HG03469 (cell line): ENCODE results near the gene MAML1.
"Not testable (repeated sequence)": the region's sequence is repeated elsewhere in the genome, so short reads cannot be mapped to it uniquely, and the experiment has no call there.

ENCODE experiments used
- ATAC-seq: cut with Tn5 transposase; IDR thresholded peaks from one replicate; pipeline ENCODE4 v1.9.1; 2021; ENCODE audit warnings: mild to moderate bottlenecking, moderate library complexity, moderate number of reproducible peaks; ENCODE audit not compliant: unreplicated experiment

Gene MAML1, protein sequence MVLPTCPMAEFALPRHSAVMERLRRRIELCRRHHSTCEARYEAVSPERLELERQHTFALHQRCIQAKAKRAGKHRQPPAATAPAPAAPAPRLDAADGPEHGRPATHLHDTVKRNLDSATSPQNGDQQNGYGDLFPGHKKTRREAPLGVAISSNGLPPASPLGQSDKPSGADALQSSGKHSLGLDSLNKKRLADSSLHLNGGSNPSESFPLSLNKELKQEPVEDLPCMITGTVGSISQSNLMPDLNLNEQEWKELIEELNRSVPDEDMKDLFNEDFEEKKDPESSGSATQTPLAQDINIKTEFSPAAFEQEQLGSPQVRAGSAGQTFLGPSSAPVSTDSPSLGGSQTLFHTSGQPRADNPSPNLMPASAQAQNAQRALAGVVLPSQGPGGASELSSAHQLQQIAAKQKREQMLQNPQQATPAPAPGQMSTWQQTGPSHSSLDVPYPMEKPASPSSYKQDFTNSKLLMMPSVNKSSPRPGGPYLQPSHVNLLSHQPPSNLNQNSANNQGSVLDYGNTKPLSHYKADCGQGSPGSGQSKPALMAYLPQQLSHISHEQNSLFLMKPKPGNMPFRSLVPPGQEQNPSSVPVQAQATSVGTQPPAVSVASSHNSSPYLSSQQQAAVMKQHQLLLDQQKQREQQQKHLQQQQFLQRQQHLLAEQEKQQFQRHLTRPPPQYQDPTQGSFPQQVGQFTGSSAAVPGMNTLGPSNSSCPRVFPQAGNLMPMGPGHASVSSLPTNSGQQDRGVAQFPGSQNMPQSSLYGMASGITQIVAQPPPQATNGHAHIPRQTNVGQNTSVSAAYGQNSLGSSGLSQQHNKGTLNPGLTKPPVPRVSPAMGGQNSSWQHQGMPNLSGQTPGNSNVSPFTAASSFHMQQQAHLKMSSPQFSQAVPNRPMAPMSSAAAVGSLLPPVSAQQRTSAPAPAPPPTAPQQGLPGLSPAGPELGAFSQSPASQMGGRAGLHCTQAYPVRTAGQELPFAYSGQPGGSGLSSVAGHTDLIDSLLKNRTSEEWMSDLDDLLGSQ

DNA sequence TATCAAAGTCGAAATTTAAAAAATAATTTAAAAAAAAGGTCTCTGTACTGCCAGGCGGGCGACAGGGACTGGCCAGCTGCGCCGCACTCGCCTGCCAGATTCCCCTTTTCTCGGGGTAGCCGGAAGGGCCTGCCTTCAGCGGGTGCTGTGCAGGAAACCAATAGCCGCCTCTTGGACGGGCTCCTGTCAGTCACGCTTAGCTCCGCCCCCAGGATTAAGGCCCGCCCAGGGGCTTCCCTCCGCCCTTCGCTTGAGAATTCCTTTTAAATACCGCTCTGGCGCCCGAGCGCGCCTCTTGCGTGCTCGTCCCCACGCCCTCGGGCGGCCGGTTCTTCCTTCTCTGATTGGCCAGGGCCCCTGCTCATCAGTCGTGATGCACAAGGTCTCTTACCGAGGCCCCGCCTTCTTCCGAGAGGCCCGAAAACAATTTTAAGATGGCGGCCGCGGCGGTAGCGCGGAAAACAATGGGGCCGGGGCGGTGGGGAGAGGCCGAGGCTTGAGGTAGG, at the start of gene MAML1:
TSS of gene MAML1 (plus strand) at position 411 of the 506 bp plus-strand sequence. CDS start 291 bp downstream, outside the sequence.
- peak; percentile 89 for ATAC-seq

DNA sequence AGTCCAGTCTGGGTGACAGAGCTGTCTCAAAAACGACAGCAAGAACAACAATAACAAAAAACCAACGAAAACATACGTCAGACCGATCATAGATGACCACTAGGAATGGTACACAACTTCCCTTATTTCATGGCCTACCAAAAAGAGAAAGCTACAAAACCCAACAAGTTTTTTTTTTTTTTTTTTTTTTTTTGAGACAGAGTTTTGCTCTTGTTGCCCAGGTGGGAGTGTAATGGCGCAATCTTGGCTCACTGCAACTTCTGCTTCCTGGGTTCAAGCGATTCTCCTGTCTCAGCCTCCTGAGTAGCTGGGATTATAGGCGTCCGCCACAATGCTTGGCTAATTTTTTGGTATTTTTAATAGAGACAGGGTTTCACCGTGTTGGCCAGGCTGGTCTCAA, 43.4 kb upstream of the MAML1 start:
- ATAC-seq: not testable (repeated sequence)

DNA sequence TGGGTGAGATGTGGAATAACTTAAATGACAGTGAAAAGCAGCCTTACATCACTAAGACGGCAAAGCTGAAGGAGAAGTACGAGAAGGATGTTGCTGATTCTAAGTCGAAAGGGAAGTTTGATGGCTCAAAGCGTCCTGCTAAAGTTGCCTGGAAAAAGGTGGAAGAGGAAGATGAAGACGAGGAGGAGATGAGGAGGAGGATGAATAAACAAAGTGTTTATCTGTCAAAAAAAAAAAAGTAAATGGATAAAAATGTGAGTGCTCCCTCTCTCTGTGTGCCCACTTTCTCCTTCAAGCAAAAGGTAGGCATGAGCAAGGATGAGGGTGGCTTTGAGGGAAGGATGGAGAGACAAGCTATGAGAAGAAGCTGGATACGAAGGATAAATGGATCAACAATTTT, 38.1 kb upstream of the MAML1 start:
- no peak for ATAC-seq

DNA sequence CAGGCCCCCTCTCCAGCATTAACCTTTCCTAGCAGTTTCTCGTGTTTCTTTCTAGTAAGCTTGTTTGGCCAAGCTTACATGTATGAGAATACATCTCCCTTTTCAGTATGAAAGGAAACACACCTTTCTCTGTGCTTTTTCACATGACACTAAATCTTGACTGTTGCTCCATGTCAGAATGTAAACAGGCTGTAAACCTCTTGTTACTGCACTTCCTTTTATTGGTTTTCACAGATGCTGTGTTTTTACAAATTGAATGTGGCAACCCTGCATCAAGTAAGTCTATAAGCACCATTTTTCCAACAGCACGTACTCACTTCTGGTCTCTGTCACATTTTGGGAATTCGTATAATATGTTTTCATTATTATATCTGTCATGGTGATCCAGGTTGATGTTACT, 36.0 kb upstream of the MAML1 start:
- ATAC-seq: no peak

DNA sequence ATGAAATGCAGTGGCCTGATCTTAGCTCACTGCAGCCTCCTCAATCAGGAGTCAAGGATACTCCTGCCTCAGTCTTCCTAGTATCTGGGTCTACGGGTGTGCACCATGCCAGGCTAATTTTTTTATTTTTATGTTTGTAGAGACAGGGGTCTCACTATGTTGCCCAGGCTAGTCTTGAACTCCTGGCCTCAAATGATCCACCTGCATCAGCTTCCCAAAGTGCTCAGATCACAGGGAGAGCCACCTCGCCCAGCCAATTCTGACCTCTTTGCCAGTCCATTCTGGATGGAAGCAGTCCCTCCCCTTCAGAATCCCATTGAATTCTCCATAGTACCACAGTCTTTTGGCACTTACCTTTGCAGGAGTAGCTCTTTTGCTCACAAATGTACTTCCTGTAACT, 35.5 kb upstream of the MAML1 start:
- no peak for ATAC-seq

DNA sequence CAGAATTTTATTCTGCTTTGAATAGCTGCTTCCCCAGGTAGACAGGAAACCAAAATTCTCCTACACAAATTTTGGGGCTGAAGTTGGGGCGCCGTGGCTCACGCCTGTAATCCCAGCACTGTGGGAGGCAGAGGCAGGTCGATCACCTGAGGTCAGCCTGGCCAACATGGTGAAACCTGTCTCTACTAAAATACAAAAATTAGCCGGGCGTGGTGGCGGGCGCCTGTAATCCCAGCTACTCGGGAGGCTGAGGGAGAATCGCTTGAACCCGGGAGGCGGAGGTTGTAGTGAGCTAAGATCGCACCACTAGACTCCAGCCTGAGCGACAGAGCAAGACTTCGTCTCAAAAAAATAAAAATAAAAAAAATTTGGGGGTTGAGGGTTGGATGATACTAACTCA, 35.1 kb upstream of the MAML1 start:
- not testable (repeated sequence) for ATAC-seq

DNA sequence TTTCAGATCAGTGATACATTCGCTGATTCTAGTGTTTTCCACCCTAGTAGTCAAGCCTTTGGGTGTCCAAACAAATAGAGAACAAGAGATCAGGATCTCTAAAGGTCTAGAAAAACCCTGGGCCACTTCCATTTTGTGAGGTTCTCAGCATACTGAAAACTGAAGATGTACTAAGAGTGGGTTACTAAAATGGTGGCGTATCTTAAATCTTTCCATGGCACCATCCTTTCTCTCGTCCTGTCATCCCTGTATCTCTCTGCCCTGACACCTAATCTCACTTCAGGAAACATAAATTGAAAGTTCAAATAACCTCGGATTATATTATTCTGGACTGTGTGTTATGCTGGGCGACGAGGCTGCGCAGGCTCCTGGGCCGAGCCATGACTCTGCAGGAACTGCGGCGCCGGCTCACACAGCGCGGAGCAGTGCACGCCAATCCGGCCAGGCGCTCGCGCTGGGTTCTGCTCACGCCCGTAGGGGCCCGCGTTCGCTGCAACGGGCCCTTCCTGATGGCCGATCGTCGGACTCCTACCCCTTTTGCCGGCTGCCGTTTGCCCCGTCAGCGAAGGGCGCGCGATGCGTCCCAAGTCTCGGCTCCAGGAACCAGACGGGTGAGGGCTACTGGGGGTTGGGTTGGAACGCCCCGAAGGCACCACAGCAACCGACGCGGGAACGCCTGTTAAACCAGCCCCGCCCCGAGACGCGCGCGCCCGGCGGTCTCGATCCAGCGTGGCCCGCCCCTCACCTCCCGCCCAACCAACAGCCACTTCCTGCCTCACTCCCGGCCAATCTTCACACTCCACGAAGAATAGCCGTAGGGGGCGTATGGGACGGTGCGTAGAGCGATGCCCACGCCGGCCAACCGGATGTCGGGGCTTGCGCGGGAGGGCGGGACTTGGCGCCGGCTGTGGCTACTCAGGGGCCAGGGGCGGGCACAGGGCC, 34.4 kb upstream of the MAML1 start:
- ATAC-seq: peak; percentile 77

DNA sequence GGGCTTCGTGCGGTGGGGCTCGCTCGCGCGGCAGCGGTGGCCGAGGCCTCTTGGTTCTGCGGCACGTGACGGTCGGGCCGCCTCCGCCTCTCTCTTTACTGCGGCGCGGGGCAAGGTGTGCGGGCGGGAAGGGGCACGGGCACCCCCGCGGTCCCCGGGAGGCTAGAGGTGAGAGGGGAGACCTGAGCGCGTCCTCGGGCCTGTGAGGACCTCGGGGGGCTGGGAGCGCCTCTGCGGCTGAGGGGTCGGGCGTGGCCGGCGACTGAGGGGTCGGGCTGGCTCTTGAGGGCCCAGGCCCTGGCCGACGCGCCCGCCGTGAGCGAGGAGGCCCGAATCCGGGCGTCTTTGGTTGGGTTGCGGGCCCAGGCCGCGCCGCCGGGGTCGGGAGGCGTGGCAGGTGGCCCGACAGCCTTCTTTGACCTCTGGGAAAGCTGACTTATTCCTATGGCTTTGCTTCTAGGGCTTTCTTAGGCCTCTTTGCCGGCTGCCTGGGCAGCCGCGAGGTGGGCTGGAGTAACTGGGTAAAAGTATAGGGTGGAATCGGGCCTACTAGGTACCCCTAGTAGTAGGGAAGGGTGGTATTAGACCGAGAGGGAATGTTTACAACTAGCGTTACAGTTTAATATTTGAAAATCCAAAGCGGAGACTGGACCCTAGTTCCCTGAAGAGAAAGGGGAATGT, 33.5 kb upstream of the MAML1 start, which contains the start of gene CANX:
TSS of gene CANX (plus strand) at position 33 of the 681 bp plus-strand sequence. CDS start 6,715 bp downstream, outside the sequence.
- ATAC-seq: no peak

DNA sequence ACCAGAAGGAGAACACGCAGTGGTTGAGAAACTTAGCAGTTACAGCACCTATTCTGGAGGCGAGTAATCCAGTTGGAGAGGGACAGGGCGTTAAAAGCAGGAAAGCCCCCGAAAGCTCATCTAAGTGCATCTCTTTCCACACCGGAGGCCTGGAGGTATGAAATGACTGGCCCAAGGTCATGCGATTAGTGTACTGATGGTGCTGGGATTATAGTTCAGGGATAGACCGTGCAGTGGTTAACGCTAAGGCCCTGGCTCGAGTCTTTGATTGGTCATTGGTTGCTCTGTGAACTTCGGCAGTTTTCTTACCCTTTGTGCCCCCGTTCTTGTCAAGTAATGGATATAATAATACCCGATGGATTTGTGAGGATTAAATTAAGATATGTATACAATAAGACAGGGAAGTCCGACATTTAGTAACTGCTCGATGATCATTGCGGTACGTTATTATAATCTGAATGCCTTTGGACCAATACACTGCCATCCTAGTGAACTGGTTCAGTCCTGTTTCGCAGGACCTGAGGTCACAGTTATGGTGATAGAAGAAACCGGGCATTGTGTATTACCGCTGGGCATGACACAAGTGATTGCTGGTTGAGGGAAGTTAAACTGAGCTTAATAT, 32.9 kb upstream of the MAML1 start:
- no peak for ATAC-seq

DNA sequence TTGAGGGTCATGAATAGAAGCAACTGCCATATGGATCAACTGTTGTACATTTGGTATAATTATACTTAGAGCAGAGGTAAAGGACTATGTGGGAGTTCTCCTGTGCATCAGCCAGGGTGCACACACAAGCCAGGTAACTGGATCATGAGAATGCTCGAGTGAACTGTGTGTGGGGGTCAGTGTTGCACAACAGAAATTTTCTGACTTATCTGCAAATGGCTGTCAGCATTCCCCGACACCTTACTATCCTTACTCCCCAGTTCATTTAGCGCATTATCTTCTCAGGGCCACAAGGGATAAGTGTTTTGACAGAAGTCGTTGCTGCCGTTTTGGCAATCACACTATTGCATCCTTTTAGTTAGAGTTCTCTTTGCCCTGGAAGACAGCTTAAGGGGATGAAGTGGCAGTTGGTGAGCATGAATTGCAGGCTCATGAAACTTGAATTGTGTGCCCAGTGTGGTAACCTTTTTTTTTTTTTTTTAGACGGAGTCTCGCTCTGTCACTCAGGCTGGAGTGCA, 32.2 kb upstream of the MAML1 start:
- no peak for ATAC-seq

DNA sequence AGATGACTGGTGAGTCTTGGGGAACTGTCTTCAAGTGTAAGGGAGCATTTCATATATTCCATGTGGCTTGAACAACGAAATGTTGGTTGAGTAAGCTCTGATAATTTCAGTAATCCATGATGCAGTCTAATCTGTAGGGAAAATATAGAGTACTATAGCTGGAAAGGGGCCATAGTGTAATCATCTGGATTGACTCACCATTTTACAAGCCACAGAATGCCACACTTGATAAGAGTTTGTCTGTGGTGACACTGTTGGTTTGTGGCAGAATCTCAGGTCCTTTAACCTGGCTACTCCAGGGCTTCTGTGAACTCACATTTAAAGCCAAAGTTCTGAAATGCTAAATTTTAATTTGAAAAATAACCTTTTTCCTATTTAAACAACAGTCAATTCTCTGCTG, 16.3 kb upstream of the MAML1 start:
- ATAC-seq: no peak

DNA sequence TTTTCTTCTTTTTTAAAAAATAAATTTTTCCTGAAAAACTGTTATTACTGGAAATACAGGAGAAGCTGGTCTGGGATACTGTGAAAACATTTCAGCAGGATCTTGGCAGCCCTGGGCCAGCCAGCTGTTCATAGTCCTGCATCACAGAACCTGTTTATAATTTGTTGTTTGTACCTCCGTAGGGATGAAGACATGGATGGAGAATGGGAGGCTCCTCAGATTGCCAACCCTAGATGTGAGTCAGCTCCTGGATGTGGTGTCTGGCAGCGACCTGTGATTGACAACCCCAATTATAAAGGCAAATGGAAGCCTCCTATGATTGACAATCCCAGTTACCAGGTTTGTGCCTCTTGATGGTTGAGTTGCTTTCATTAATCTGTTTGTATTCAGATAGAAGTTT, 12.4 kb upstream of the MAML1 start:
- no peak for ATAC-seq

DNA sequence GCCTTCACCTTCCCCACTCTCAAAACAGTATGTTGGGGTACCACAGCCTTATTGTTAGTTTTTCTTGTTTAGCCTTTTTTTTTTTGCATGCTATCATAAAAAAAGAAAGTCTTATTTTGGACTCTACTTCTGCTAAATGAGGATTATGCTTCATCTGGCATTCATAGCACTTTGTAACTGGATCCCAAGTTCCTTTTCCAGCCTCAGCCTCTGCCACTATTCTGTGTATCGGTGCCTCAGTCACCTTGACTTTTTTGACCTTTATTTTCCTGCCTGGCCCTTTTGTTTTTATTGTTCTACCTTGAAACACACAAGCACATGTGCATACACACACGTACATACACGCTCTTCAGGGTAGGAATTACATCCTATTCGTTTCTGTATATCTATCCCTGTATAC, 8.5 kb upstream of the MAML1 start:
- ATAC-seq: no peak

DNA sequence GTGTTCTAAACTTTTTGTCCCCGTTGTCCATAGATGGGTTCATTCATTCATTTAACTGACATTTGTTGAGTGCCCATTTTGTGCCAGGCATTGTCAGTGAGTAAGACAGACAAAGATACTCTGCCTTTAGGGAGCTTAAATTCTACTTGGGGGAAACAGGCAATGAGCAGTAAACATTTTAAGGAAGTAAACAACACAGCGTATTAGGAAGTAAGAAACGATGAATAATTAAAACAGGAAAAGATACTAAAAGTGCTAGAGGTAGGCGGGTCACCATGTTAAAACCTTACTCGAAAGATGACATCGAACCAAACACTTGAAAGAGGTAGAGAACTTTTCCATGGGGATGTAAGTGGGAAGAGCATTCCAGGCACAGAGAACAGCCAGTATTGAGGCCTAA, 5.5 kb upstream of the MAML1 start:
- ATAC-seq: no peak

DNA sequence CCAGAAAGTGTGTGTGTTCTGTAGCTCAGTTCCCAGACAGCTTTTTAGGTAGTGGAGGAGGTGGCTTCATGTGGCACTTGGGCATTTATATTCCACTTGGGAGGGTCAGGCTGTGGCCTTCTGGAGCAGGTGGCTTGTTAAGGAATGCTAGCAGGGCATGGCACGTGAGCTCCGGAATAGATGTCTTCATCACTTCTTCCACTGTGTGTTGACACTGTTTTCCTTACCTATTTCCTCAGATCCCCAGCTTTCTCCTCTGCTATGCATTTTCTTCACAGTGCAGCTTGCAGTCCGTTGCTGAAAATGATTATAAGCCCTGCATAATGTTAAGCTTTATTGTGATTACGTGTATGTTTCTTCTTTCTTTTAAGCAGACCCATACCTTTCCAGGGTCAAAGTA, 3.3 kb upstream of the MAML1 start:
- ATAC-seq: no peak

DNA sequence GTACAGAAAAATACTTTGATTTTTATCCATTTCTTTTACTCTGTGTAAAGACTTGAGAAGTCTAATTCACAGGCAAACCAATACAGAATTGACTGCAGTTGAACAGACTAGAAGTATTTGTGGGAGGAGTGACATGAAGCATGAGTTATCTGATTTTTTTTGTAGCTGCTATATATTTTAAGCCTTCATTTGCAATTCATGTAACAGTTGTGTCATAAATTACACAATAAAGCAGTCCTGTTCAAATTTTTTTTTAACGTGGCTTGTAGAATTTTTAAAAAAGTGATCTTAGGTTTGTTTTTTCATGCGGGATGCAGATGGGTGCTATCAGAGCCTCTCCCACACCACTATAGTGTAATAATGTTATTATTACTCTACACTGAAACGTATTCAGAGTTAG, 2.9 kb upstream of the MAML1 start:
- ATAC-seq: no peak

DNA sequence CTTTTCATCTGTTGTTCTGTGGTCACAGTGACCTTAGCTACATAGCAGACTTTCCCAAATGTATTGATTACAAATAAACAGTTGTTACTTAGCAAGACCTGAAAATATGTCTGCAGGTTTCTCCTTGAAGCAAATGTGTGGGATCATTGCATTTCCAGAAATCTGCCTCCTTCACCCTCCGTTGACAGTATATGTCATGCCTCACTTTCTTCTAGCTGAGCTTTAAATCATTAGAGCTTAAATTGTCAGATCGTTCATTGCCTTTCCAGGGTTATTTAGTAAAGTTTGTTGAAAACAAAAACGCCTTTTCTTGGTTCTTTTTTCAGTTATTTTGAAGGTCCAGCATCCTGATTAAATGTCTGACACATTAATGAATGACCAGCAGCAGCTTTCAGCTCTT, 2.3 kb upstream of the MAML1 start:
- no peak for ATAC-seq

DNA sequence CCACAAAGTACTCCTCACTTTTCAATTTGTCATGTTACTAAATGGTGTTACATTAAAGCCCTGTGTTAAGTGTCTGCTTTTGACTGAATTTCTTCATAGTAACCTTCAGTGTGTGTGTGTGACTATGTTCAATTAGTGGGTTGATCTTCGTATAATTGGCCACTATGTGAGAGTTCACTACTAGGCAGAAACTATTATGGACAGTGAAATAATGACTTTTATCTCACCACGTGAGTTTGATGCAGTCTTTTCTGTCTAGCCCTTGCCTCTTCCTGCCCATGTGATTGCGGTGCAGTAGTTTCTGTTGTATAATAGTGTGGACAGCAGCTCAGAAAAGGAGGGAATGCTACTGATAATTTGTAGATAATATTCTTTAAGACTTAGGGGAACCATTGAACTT, 1.8 kb upstream of the MAML1 start:
- ATAC-seq: no peak

DNA sequence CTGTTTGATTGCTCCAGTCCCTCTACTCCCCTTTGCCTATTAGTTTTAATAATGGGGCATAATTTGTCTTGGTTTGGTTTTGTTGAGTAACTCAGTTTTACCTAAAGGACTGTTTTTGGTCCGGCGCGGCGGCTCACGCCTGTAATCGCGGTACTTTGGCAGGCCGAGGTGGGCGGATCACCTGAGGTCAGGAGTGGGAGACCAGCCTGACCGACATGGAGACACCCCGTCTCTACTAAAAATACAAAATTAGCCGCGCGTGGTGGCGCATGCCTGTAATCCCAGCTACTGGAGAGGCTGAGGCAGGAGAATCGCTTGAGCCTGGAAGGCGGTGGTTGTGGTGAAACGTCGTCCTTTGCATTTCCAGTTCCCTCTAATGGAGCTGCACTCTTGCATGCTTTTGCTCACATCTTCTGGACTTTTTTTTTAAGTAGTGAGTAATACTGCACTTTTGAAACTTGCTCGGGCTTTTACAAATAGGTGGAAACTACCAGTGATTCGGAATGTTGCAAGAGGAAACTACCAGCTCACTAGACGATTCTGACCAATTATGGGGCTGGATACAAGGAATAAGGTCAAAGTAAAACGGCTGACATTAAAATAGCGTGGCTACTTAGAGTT, 721 bp upstream of the MAML1 start:
- peak; percentile 6 for ATAC-seq
